Measurements from ENCODE around the gene SOCS1. TPM values are rescaled to one million over a fixed set of nuclear protein-coding genes. Genes with fewer than 3 reads are reported as not detected.

Gene SOCS1
- total RNA-seq, 3 donors from 2014 or later (not counting 1 experiment from before 2014, with no cell fraction given) = 21.7 to 74.7 (median 27.2) TPM

GRCh38 chr16:11213373-11213772 is 42.6 kb downstream of the SOCS1 start:
- intact Hi-C loops (cut with micrococcal nuclease) = no loop called here
- H3K4me1 Mint-ChIP-seq = peaks cover 0 to 7% of the 10 kb centered on the region in 2 donors
- Histone ChIP-seq H3K27me3 (ENCODE audit: control insufficient read depth, insufficient read depth, low read length) (no peaks in the 10 kb centered on the region), H3K4me1 (ENCODE audit: control insufficient read depth, insufficient read depth, low read length) (peaks cover 5% of the 10 kb centered on the region), H3K27ac (ENCODE audit: low read length) (no peak overlapping the region), H3K4me3 (ENCODE audit: low read length) (no peak overlapping the region), H3K9me3 (ENCODE audit: control insufficient read depth, insufficient read depth, low read length) (peaks cover 7% of the 10 kb centered on the region), H3K36me3 (ENCODE audit: control insufficient read depth, insufficient read depth, low read length) (no peaks in the 10 kb centered on the region)
- H3K4me3 Mint-ChIP-seq = no peak overlapping the region
- H3K27me3 Mint-ChIP-seq (ENCODE audit: low read depth in 2 of 2) = no peaks in the 10 kb centered on the region
- H3K9me3 Mint-ChIP-seq = no peaks in the 10 kb centered on the region
- no peaks in the 10 kb centered on the region for H3K36me3 Mint-ChIP-seq
- 94% methylated on average over 3 of the region's 5 CpGs for WGBS (ENCODE audit: insufficient coverage)
- no peak overlapping the region for H3K27ac Mint-ChIP-seq
- TF ChIP-seq CTCF (IDR thresholded peaks at IDR 0.05) = no peak
- DNase-seq (no peak), ATAC-seq (no peak)

GRCh38 chr16:11212798-11213196 is 43.2 kb downstream of the SOCS1 start:
- WGBS (ENCODE audit: insufficient coverage) = 86% methylated on average over 16 of the region's 16 CpGs
- TF ChIP-seq CTCF (IDR thresholded peaks at IDR 0.05) = no peak

GRCh38 chr16:11211977-11212797 is 43.8 kb downstream of the SOCS1 start:
- WGBS (ENCODE audit: insufficient coverage) = 86% methylated on average over 16 of the region's 16 CpGs
- peaks cover 3 to 11% of the 10 kb centered on the region in 2 donors for H3K4me1 Mint-ChIP-seq
- H3K27ac ChIP-seq (ENCODE audit: low read length) = no peak overlapping the region
- no peaks in the 10 kb centered on the region for H3K27me3 ChIP-seq (ENCODE audit: control insufficient read depth, insufficient read depth, low read length)
- H3K27me3 Mint-ChIP-seq (ENCODE audit: low read depth in 2 of 2) = no peaks in the 10 kb centered on the region
- H3K4me3 Mint-ChIP-seq = no peak overlapping the region
- no peak for ATAC-seq
- no peak overlapping the region for H3K27ac Mint-ChIP-seq
- H3K9me3 ChIP-seq (ENCODE audit: control insufficient read depth, insufficient read depth, low read length) = peaks cover 14% of the 10 kb centered on the region
- H3K4me3 ChIP-seq (ENCODE audit: low read length) = no peak overlapping the region
- H3K9me3 Mint-ChIP-seq = no peaks in the 10 kb centered on the region
- intact Hi-C loops (cut with micrococcal nuclease) = no loop called here
- H3K36me3 ChIP-seq (ENCODE audit: control insufficient read depth, insufficient read depth, low read length) = no peaks in the 10 kb centered on the region
- TF ChIP-seq CTCF (IDR thresholded peaks at IDR 0.05) = no peak
- no peak for DNase-seq
- H3K4me1 ChIP-seq (ENCODE audit: control insufficient read depth, insufficient read depth, low read length) = peaks cover 8% of the 10 kb centered on the region
- no peaks in the 10 kb centered on the region for H3K36me3 Mint-ChIP-seq

More at GRCh38 chr16:11212798-11213196, 43.2 kb downstream of the SOCS1 start:
- Mint-ChIP-seq H3K36me3 (no peaks in the 10 kb centered on the region), H3K4me3 (no peak overlapping the region), H3K9me3 (no peaks in the 10 kb centered on the region), H3K27me3 (ENCODE audit: low read depth in 2 of 2) (no peaks in the 10 kb centered on the region), H3K27ac (no peak overlapping the region), H3K4me1 (peaks cover 0 to 7% of the 10 kb centered on the region in 2 donors)
- Histone ChIP-seq H3K4me1 (ENCODE audit: control insufficient read depth, insufficient read depth, low read length) (peaks cover 5% of the 10 kb centered on the region), H3K4me3 (ENCODE audit: low read length) (no peak overlapping the region), H3K36me3 (ENCODE audit: control insufficient read depth, insufficient read depth, low read length) (no peaks in the 10 kb centered on the region), H3K27ac (ENCODE audit: low read length) (no peak overlapping the region), H3K9me3 (ENCODE audit: control insufficient read depth, insufficient read depth, low read length) (peaks cover 8% of the 10 kb centered on the region), H3K27me3 (ENCODE audit: control insufficient read depth, insufficient read depth, low read length) (no peaks in the 10 kb centered on the region)
- no peak for ATAC-seq
- no peak for DNase-seq
- intact Hi-C loops (cut with micrococcal nuclease) = no loop called here
